Activated CD4-positive, CD25-positive, alpha-beta regulatory T cell treated with anti-CD3 and anti-CD28 coated beads, Interleukin-2, amount 50 U/mL, for 72 hours (primary cell): Measurements from ENCODE around the gene TM7SF2.

Experiments used
- DNase-seq: peaks from one replicate; pipeline ENCODE4 v3.0.0; 2021

Gene TM7SF2

DNA sequence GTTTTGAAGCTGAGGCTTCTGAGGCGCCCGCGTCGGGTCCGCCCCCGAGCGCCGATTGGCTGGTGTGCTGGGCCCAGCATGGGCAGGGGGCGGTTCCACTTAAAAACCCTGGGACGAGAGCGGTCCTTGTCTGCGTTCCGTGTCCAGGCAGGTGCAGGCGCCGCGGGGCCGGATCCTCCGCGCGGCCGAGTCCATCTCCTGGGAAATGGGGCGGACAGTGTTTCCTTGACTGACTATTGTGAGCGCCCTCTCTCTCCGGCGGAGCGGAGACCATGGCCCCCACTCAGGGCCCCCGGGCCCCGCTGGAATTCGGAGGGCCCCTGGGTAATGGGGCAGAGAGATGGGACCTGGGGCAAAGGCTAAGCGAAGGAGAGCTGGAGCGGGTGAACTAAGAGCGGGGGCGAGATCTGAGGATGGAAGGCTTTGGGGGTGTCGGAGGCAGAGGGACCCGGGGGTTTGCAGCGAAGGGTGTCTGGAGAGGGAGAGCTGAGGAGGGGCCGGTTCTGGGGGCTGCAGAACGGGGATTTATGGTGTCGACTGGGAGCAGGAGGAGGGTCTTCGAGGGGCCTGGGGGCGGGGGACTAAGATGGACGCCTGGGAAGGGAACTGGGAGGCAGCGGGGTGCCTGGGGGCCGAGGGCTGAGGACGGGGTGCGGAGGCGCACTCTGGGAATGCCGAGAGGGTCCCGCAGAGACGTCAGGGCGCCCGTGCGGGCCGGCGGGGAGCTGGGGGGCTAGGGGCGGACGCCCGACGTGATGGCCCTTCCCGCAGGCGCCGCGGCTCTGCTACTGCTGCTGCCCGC is at the start of gene TM7SF2:
Gene TM7SF2 (plus strand): TSS at position 129 of the 802 bp plus-strand sequence. CDS start 144 bp downstream, at position 273.
- peak; percentile 95 for DNase-seq

GRCh38 chr11:65063532-65063931 is 48.1 kb upstream of the TM7SF2 start:
- DNase-seq, result no peak

- DNase-seq, result no peak
These were observed 46.8 kb upstream of the TM7SF2 start for GRCh38 chr11:65064847-65065240.

- no peak for DNase-seq
These were observed 45.8 kb upstream of the TM7SF2 start for GRCh38 chr11:65065851-65066250.

GRCh38 chr11:65066315-65066714 is 45.4 kb upstream of the TM7SF2 start:
- no peak for DNase-seq

GRCh38 chr11:65066805-65067291 is 44.8 kb upstream of the TM7SF2 start:
- no peak for DNase-seq

DNA sequence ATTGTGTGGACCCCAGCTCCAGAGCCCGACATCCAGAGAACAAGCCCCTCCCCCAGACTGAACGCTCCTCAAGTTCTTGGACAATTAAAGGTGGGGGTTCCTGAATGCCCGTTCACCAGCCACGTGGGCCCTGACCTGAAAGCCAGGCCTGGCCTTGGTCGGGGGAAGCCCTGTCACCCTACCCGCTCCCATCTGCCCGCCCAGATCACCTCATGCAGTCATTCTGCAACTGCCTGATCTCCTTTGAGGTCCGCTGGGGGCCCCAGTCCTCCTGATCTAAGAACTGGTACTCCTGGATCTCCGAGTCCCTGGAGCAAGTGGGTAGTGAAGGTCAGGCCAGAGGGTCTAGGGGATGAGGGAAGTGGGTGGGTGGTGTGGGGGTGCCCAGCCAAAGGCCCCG is 44.2 kb upstream of the TM7SF2 start:
- no peak for DNase-seq

DNA sequence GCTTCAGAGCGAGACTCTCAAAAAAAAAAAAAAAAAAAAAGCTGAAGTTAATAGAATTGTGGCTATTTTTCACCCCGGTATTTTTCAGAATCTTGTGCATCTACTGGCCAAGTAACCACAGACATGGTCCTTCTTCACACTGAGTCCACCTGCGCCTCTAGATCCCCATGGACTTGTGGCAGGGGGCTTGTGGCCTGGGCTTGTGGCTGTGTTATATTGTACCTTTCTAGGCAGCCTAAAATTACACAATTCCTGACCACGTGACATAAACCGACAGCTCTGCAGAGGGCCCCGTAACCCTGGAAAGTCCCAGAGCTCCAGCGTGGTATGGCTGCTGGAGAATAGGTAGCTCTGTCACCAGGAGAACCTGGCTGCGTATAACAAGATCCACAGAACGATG is 42.5 kb upstream of the TM7SF2 start:
- DNase-seq, result no peak

- DNase-seq, result no peak
These were observed 39.6 kb upstream of the TM7SF2 start for GRCh38 chr11:65071907-65072630.

- no peak for DNase-seq
These were observed 39.1 kb upstream of the TM7SF2 start for GRCh38 chr11:65072631-65072966.

DNA sequence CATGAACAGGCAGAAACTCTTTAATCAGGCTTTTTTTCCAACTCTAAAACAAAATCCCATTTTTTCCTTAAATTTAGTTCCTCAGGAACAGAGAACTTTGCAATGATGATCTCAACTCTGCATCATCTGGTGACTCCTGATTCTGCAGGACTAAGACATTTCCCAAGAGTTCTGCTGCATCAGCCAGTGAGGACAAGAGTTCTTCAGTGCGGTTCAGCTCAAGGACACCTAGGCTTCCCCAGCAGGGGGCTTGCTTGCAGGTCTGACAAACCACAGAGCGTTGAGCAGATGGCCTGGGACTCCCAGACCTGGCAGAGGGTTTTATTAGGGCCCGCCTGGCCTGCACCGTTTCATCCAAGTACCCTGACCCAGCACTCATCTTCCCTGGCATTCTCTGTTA is 34.2 kb upstream of the TM7SF2 start:
- no peak for DNase-seq

DNA sequence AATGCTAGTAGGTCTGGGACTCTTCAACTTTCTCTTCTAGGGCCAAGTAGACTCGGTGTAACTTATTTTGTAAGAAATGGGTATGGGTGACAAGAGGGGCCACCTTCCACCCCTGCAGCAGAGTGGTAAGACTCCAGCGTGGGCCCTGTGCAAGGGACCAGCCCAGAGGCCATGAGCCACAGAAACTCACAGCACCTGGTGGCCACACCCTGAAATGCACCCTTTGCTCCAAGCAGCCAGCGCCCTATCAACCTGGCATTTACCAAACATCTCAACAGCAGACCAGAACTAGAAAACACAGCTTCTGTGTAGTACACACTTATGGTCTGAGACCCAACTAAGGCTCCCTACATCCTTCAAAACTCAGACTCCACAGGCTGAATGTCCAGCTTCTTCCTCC is 33.5 kb upstream of the TM7SF2 start:
- peak; percentile 72 for DNase-seq

DNA sequence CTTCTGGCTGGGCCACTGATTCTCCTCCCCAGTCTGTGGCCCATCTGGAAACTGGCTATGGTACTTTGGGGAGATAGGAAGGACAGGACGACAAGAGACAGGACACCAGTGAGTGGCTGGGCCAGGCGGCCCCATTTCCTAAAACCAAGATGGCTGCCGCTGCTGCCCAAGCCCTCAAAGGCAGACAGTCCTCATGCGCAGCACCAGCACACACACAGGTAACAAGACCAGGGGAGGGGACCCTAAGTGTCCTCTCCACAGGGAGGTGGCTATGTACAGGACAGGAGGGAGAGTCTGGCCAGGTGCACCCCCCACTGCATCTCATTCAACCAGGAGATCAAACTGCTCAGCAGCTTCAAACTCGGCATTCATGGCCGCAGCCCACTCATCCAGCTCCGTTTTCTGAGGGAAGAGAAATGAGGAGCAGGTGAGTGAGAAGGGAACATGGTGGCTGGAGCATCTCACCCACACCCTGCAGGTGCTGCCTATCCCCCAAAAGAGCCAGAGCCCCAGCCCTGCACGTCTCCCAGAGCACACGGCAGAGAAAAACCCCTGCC is 32.8 kb upstream of the TM7SF2 start:
- no peak for DNase-seq

GRCh38 chr11:65083134-65083833 is 28.4 kb upstream of the TM7SF2 start:
- no peak for DNase-seq

GRCh38 chr11:65083834-65084597 is 27.7 kb upstream of the TM7SF2 start, which contains the start of the genes CDCA5 and ZFPL1:
CDCA5 (minus strand) TSS chr11:65084040; CDS start chr11:65083978, 62 bp downstream.
ZFPL1 (plus strand) TSS chr11:65084222; CDS start chr11:65084699, 477 bp downstream.
- DNase-seq, result peak; percentile 97

- no peak for DNase-seq
These were observed 26.9 kb upstream of the TM7SF2 start for GRCh38 chr11:65084598-65085375.

DNA sequence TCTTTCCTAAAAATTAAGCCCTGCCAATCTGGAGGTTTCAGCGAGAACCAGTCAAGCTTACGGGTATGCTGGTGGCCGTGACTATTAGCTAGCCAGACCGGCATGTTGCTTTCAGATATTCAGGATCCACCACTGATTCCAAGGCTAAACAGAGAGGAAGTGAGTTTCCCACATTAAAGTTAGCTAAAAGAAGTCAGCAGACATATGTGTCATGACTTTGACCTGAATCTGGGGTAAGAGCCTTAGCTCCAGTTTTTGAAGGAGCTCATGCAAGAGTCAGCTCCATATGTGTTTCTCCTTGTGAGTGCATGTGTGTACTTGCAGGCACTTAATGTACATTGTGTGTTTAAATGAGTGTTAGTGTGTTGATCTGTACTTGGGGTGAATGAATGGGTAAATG is 26.2 kb upstream of the TM7SF2 start:
- DNase-seq, result no peak

GRCh38 chr11:65086809-65087208 is 24.9 kb upstream of the TM7SF2 start:
- no peak for DNase-seq

GRCh38 chr11:65087216-65087615 is 24.5 kb upstream of the TM7SF2 start:
- DNase-seq, result no peak

DNA sequence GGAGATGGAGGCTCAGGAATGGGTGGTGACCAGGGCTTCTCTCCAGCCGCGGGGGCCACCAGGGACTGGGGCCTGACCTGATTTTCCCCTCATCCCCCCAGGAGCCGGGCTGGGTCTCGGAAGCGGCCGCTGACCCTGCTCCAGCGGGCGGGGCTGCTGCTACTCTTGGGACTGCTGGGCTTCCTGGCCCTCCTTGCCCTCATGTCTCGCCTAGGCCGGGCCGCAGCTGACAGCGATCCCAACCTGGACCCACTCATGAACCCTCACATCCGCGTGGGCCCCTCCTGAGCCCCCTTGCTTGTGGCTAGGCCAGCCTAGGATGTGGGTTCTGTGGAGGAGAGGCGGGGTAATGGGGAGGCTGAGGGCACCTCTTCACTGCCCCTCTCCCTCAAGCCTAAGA is 23.8 kb upstream of the TM7SF2 start:
- DNase-seq, result no peak

- DNase-seq, result no peak
These were observed 22.1 kb upstream of the TM7SF2 start for GRCh38 chr11:65089621-65090020.

GRCh38 chr11:65090628-65091027 is 21.0 kb upstream of the TM7SF2 start:
- DNase-seq, result no peak
